ENCODE results near the gene KCNJ2. TPM values are rescaled to one million over a fixed set of nuclear protein-coding genes. Genes with fewer than 3 reads are reported as not detected.

The KCNJ2 gene
- total RNA-seq, 8 experiments from 2014 or later, result 1.1 to 60.4 (median 5.3) TPM

DNA sequence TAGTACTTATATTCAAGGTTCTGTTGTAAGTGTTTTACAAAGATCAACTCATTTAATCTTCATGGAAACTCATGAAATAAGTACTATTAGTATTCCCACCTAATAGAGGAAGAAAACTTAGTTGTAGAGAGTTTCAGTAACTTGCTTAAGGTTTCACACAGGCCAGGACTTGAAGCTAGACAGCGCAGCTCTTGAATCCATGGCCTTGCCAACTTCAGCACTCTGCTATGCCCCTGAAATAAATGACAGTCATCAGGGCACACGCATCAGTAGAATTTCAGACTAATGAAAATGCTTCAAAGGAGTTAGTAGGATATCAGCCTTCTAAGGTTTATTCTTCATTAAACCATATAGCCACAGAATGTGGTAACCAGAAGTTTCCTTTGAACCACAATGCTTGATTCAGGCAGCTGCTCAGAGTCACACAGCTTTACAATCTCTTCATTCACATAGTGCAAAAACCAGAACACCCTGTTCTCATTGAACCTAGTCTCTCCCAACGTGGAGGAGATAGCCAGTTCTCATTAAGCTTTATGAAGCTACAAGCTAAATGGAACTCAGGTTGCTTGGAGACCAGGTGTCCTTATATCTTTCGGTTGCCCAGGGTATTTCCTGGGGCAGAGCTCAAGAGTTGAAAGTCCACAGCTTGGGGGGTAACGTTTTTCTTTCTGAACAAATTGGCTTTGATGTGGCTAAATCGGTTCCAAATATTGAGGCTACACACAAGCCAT is 39.7 kb downstream of the KCNJ2 start:
- Histone ChIP-seq H3K4me1 (replicated peaks in 1 of 2) (peaks cover 0 to 14% of the 10 kb centered on the region in 2 donors), H3K27ac (no peak overlapping the region), H3K4me3 (no peak overlapping the region)
- ATAC-seq (replicated peaks in 6 of 8), result no peak
- in situ Hi-C loops (cut with MboI; ENCODE audit: low pct_unique_long_range_greater_than_20kb in 2 of 9, low sequenced_read_pairs in 9 of 9, unreplicated experiment in 9 of 9), result no loop called here
- 20 to 100% (median 82%) methylated on average over 1 to 6 of the region's 6 CpGs; no CpG with 5 or more reads in 1 of the 10 experiments for WGBS, 10 experiments

DNA sequence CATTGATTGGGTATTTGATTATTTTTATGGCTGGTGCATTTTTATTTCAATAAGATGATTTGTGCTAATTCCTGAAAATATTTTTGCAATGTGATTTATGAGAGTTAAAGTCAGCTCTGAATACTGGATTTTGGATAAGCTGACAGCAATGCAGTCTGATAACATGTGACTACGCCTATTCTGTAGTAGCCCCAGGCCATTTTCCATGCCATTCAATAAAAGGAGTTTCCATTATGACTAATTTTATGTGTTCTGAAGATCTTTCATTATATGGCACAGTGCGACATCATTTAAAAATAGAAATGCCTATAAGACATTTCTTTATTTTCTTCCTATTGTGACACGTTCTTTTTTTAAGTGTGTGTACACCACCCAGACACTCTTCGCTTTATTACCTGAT is 46.3 kb downstream of the KCNJ2 start:
- ATAC-seq (replicated peaks in 6 of 8), result no peak
- 42 to 100% (median 87%) methylated on average over 1 to 4 of the region's 4 CpGs; no CpG with 5 or more reads in 1 of the 10 experiments for WGBS, 10 experiments
- in situ Hi-C loops (cut with MboI; ENCODE audit: low pct_unique_long_range_greater_than_20kb in 2 of 9, low sequenced_read_pairs in 9 of 9, unreplicated experiment in 9 of 9), result no loop called here
- H3K27ac ChIP-seq, result no peak overlapping the region
- no peaks in the 10 kb centered on the region for H3K4me1 ChIP-seq (replicated peaks in 1 of 2)
- H3K4me3 ChIP-seq, result no peak overlapping the region

DNA sequence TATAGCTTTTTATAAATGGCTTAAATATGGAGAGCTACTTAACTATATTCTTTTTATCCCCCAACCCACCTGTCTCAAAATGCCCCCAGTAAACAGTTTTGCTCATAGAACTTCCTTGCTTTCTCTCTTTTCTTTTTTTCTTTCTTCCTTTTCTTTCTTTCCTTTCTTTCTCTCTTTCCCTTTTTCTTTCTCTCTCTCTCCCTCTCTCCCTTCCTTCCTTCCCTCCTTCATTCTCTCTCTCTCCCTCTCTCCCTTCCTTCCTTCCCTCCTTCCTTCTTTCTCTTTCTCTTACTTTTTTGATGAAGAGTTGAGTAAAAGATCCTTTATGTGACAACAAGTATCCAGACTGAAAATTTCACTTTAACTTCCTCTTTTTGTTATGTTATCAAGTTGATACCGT is 48.2 kb downstream of the KCNJ2 start:
- Histone ChIP-seq H3K27ac (no peak overlapping the region), H3K4me3 (no peak overlapping the region), H3K4me1 (replicated peaks in 1 of 2) (no peaks in the 10 kb centered on the region)
- in situ Hi-C loops (cut with MboI; ENCODE audit: low pct_unique_long_range_greater_than_20kb in 2 of 9, low sequenced_read_pairs in 9 of 9, unreplicated experiment in 9 of 9), result no loop called here
- no peak for ATAC-seq (replicated peaks in 6 of 8)
- WGBS, 10 experiments, result 14 to 100% (median 89%) methylated on average over 1 of the region's 1 CpG; no CpG with 5 or more reads in 1 of the 10 experiments

DNA sequence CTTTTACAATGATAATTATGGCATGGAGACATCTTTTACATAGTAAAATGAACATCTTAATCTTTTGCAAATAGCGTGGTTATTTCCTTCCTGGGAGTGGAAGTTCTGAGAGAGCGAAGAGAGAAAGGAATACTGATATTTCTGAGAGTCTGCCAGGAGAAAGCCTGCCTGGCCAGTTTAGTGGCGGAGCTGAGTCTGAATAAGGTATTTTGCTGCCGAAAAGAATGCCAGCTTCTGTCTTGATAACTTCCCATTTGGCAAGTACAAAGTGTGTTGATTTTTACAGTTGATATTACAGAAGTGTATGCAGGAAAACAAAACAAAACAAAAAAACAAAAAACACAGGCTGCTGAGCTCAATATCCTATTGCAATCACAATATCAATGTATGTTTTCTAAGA is 55.9 kb downstream of the KCNJ2 start:
- Histone ChIP-seq H3K4me3 (no peak overlapping the region), H3K27ac (no peak overlapping the region), H3K4me1 (replicated peaks in 1 of 2) (no peaks in the 10 kb centered on the region)
- in situ Hi-C loops (cut with MboI; ENCODE audit: low pct_unique_long_range_greater_than_20kb in 2 of 9, low sequenced_read_pairs in 9 of 9, unreplicated experiment in 9 of 9), result no loop called here
- ATAC-seq (replicated peaks in 6 of 8), result no peak
- 6 to 92% (median 72%) methylated on average over 1 to 4 of the region's 4 CpGs; no CpG with 5 or more reads in 1 of the 10 experiments for WGBS, 10 experiments

Other genes with a start within 250 kb of the KCNJ2 start
- 1 to 10 TPM in 1 of 8 experiments, under 1 TPM in 6, not detected in 1; 0.10 to 6.4 (median 0.21) TPM for gene KCNJ16, start 94.3 kb upstream of the KCNJ2 start, total RNA-seq